ENCODE data around the gene HOXB7.

The HOXB7 gene

DNA sequence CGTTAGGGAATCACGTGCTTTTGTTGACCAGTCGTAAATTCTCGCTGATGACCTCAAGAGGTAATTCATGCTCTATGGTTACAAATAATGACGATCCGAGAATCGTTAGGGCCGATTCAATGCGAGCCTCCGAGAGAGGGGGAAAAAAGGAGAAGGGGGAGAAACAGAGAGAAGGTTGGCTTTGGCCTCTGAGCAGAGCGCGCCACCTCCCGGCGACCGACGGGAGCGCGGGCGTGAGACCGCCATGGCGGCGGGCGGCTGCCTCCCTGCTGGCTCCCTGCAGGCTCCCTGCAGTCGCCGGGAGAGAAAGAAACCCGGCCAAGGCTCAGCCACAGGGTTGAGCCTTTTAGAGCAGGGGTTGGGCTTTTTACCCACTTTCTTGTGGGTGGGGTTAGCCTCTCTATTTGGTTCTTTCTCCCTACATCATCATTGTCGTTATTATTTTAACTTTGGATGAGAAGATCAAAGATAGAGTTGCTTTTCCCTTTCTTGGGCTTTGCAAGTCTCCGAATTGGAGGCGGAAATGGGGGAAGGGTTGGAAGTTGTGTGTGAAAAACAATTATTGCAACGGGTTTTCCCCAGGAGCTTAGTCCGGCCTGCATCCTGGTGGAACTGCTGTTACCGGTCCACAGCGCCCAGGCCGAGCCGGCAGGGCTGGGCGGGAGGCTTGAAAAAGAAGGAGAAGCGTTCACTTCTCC, 16.8 kb downstream of the HOXB7 start:
- peak overlapping the region; percentile 12; the same call in 1 of the 2 replicates for H3K9ac ChIP-seq (ENCODE audit: low read length)
- H2AFZ ChIP-seq (ENCODE audit: low read depth, low read length), result no peak overlapping the region
- peak overlapping the region; percentile 68 for H3K4me3 ChIP-seq (ENCODE audit: low read length)
- no peaks in the 10 kb centered on the region for H3K9me3 ChIP-seq (ENCODE audit: insufficient read depth, low read length)
- H4K20me1 ChIP-seq (ENCODE audit: insufficient read depth, low read length), result no peaks in the 10 kb centered on the region
- no peak overlapping the region for H3K27ac ChIP-seq (ENCODE audit: low read length)
- peaks cover 29% of the 10 kb centered on the region for H3K4me1 ChIP-seq (ENCODE audit: low read length)
- peaks cover 26% of the 10 kb centered on the region for H3K27me3 ChIP-seq (ENCODE audit: low read depth, low read length)
- H3K36me3 ChIP-seq (replicated peaks; ENCODE audit: low read depth, low read length), result no peaks in the 10 kb centered on the region
- peaks cover 7% of the 10 kb centered on the region; the same call in 1 of the 2 replicates for H3K79me2 ChIP-seq (ENCODE audit: low read length)
- peak overlapping the region; percentile 80 for H3K4me2 ChIP-seq (ENCODE audit: low read length)
- TF ChIP-seq, protein P1, sequence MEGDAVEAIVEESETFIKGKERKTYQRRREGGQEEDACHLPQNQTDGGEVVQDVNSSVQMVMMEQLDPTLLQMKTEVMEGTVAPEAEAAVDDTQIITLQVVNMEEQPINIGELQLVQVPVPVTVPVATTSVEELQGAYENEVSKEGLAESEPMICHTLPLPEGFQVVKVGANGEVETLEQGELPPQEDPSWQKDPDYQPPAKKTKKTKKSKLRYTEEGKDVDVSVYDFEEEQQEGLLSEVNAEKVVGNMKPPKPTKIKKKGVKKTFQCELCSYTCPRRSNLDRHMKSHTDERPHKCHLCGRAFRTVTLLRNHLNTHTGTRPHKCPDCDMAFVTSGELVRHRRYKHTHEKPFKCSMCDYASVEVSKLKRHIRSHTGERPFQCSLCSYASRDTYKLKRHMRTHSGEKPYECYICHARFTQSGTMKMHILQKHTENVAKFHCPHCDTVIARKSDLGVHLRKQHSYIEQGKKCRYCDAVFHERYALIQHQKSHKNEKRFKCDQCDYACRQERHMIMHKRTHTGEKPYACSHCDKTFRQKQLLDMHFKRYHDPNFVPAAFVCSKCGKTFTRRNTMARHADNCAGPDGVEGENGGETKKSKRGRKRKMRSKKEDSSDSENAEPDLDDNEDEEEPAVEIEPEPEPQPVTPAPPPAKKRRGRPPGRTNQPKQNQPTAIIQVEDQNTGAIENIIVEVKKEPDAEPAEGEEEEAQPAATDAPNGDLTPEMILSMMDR (IDR thresholded peaks at IDR 0.05; ENCODE audit: low read depth, low read length), result peak; percentile 89
- TF ChIP-seq EZH2phosphoT487 (IDR thresholded peaks at IDR 0.05; ENCODE audit: low read depth), result no peak

DNA sequence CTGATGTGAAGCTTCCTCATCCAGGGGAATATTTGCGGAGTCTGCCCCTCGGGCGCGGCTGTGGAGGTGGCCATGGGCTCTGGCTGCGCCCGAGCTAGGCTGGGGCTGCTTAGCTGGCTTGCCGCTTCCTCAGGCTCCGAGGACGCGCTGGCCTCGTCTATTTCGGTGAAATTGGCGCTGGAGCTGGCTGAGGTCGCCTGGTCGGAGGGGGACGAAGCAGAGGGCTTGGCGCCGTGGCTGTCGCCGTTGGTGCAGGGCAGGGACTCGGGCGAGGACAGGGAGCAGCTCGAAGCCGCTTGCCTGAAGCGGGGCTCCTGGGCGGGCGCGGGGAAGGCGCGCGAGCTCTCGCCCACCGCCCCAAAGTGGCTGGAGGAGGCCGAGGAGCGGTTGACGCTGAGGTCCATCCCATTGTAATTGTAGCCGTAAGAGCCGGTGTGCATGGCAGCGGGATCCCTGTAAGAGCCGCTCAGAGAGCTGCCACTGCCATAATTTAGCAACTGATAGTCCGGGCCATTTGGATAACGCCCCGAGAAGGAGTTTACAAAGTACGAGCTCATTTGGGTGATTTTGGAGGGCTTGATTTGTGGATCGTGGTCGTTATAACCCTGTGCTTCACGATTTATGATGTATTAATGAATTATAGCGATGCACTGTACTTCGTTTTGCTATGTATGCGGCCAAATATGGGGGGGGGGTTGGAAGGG, 17.5 kb downstream of the HOXB7 start, which contains the start of gene HOXB5:
Gene HOXB5 (minus strand): TSS at position 654 of the 704 bp plus-strand sequence. CDS start 97 bp downstream, at position 557.
- TF ChIP-seq EZH2phosphoT487 (IDR thresholded peaks at IDR 0.05; ENCODE audit: low read depth), result no peak
- TF ChIP-seq, protein P1 (IDR thresholded peaks at IDR 0.05; ENCODE audit: low read depth, low read length), result no peak
- H2AFZ ChIP-seq (ENCODE audit: low read depth, low read length), result no peak within 1 kb of the TSS
- peak within 1 kb of the TSS; percentile 80 for H3K4me2 ChIP-seq (ENCODE audit: low read length)
- H3K27ac ChIP-seq (ENCODE audit: low read length), result no peak within 1 kb of the TSS
- peaks cover 26% of the 10 kb centered on the region for H3K27me3 ChIP-seq (ENCODE audit: low read depth, low read length)
- no peaks in the 10 kb centered on the region for H3K36me3 ChIP-seq (replicated peaks; ENCODE audit: low read depth, low read length)
- H3K4me3 ChIP-seq (ENCODE audit: low read length), result peak within 1 kb of the TSS; percentile 68
- peaks cover 29% of the 10 kb centered on the region for H3K4me1 ChIP-seq (ENCODE audit: low read length)
- H3K9ac ChIP-seq (ENCODE audit: low read length), result peak within 1 kb of the TSS; percentile 21; the same call in 1 of the 2 replicates
- H4K20me1 ChIP-seq (ENCODE audit: insufficient read depth, low read length), result no peaks in the 10 kb centered on the region
- peaks cover 7% of the 10 kb centered on the region; the same call in 1 of the 2 replicates for H3K79me2 ChIP-seq (ENCODE audit: low read length)
- H3K9me3 ChIP-seq (ENCODE audit: insufficient read depth, low read length), result no peaks in the 10 kb centered on the region

DNA sequence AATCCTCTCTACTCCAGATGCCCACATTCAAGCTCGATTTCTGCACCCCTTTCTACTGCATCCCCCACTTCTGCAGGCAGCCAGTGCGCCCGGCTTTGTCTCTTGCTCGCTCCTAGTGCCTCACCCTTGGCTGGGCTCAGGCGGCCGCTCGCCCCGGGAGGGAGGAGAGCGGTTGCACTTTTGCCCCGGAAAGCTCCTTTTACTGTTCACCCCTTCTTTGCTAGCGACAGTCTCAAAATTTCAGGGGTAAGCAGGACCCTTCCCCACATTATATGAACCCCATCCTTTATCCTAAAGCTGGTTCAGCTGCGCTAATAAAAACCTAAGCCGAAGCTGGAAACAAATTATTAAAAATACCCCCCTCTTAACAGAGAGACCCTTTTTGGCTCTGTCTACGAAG, 18.2 kb downstream of the HOXB7 start:
- Histone ChIP-seq H3K36me3 (replicated peaks; ENCODE audit: low read depth, low read length) (no peaks in the 10 kb centered on the region), H3K79me2 (ENCODE audit: low read length) (peaks cover 7% of the 10 kb centered on the region; the same call in 1 of the 2 replicates), H3K4me1 (ENCODE audit: low read length) (peaks cover 29% of the 10 kb centered on the region), H2AFZ (ENCODE audit: low read depth, low read length) (no peak overlapping the region), H3K9me3 (ENCODE audit: insufficient read depth, low read length) (no peaks in the 10 kb centered on the region), H3K27me3 (ENCODE audit: low read depth, low read length) (peaks cover 32% of the 10 kb centered on the region), H3K27ac (ENCODE audit: low read length) (no peak overlapping the region), H3K4me2 (ENCODE audit: low read length) (peak overlapping the region; percentile 80), H3K9ac (ENCODE audit: low read length) (0 out of 2 replicates have a peak overlapping the region, but pooled peaks have one; percentile 21), H4K20me1 (ENCODE audit: insufficient read depth, low read length) (no peaks in the 10 kb centered on the region), H3K4me3 (ENCODE audit: low read length) (peak overlapping the region; percentile 68)
- TF ChIP-seq, protein P1 (IDR thresholded peaks at IDR 0.05; ENCODE audit: low read depth, low read length), result no peak
- TF ChIP-seq EZH2phosphoT487 (IDR thresholded peaks at IDR 0.05; ENCODE audit: low read depth), result no peak

DNA sequence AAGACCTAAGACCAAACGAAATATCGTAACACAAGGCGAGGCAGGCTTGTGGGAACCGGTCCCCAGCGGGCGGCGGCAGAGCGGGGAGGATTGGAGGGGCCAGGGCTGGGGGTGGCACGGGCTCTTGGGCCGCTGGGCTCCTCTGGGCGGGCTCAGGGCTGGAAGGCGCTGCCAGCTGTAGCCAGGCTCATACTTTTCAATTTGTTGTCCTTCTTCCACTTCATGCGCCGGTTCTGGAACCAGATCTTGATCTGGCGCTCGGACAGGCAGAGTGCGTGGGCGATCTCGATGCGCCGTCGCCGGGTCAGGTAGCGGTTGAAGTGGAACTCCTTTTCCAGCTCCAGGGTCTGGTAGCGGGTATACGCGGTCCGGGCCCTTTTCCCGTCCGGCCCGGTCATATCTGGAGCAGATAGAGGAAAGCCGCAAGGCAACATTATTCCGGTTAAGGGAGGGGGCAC, 18.7 kb downstream of the HOXB7 start:
- no peaks in the 10 kb centered on the region for H3K9me3 ChIP-seq (ENCODE audit: insufficient read depth, low read length)
- H3K27me3 ChIP-seq (ENCODE audit: low read depth, low read length), result peaks cover 37% of the 10 kb centered on the region
- peaks cover 4% of the 10 kb centered on the region; the same call in 1 of the 2 replicates for H3K79me2 ChIP-seq (ENCODE audit: low read length)
- no peak overlapping the region for H3K27ac ChIP-seq (ENCODE audit: low read length)
- TF ChIP-seq, protein P1 (IDR thresholded peaks at IDR 0.05; ENCODE audit: low read depth, low read length), result no peak
- TF ChIP-seq EZH2phosphoT487 (IDR thresholded peaks at IDR 0.05; ENCODE audit: low read depth), result no peak
- H3K36me3 ChIP-seq (replicated peaks; ENCODE audit: low read depth, low read length), result no peaks in the 10 kb centered on the region
- H3K4me1 ChIP-seq (ENCODE audit: low read length), result peaks cover 27% of the 10 kb centered on the region
- H3K4me3 ChIP-seq (ENCODE audit: low read length), result no peak overlapping the region; the same call in 1 of the 2 replicates
- H2AFZ ChIP-seq (ENCODE audit: low read depth, low read length), result no peak overlapping the region
- no peak overlapping the region for H3K9ac ChIP-seq (ENCODE audit: low read length)
- no peaks in the 10 kb centered on the region for H4K20me1 ChIP-seq (ENCODE audit: insufficient read depth, low read length)
- peak overlapping the region; percentile 80 for H3K4me2 ChIP-seq (ENCODE audit: low read length)

Data from OCI-LY3 (cell line).